HepG2 (cell line): ENCODE data around the gene PSKH1. TPM values are rescaled to one million over a fixed set of nuclear protein-coding genes. Genes with fewer than 3 reads are reported as not detected.

ENCODE experiments used
- CEBPB ChIP-seq: IDR thresholded peaks from 2 replicates; pipeline ENCODE4 v1.6.1; 2011; ENCODE audit warnings: low read depth, low read length, improper control_type of control experiment, borderline replicate concordance
- GZF1 ChIP-seq: sonication (generic); formaldehyde crosslinking; IDR thresholded peaks from 2 replicates; pipeline ENCODE4 v1.5.1; 2020; ENCODE audit warnings: mild to moderate bottlenecking, missing genetic modification reagents
- KLF11 ChIP-seq: IDR thresholded peaks from 2 replicates; pipeline ENCODE4 v1.6.1; 2016; ENCODE audit warnings: missing compliant biosample characterization
- MZF1 ChIP-seq: sonication (generic); formaldehyde crosslinking; IDR thresholded peaks from 2 replicates; pipeline ENCODE4 v1.8.1; 2023; ENCODE audit warnings: mild to moderate bottlenecking, missing genetic modification reagents, borderline replicate concordance
- ONECUT2 ChIP-seq: sonication (generic); formaldehyde crosslinking; IDR thresholded peaks from 2 replicates; pipeline ENCODE4 v1.4.0; 2020; ENCODE audit warnings: missing genetic modification reagents
- RBM22 ChIP-seq: fragments of 200-400 bp; formaldehyde crosslinking; optimal IDR thresholded peaks from 2 replicates; pipeline ENCODE3; 2017; ENCODE audit warnings: mild to moderate bottlenecking, low read length, moderate library complexity
- REPIN1 ChIP-seq: sonication (generic); formaldehyde crosslinking; IDR thresholded peaks from 2 replicates; pipeline ENCODE4 v1.8.0; 2022; ENCODE audit warnings: missing genetic modification reagents, low read depth, mild to moderate bottlenecking, borderline replicate concordance
- TMF1 ChIP-seq: sonication (generic); formaldehyde crosslinking; IDR thresholded peaks from 2 replicates; pipeline ENCODE4 v1.8.1; 2022; ENCODE audit warnings: low read depth, missing genetic modification reagents
- TP53 ChIP-seq: sonication (generic); formaldehyde crosslinking; conservative IDR thresholded peaks from 2 replicates; pipeline ENCODE4 v1.4.0; 2020; ENCODE audit warnings: missing genetic modification reagents
- ZKSCAN5 ChIP-seq: sonication (generic); formaldehyde crosslinking; IDR thresholded peaks from 2 replicates; pipeline ENCODE4 v1.5.1; 2020; ENCODE audit warnings: mild to moderate bottlenecking, missing genetic modification reagents
- ZNF549 ChIP-seq: sonication (generic); formaldehyde crosslinking; IDR thresholded peaks from 2 replicates; pipeline ENCODE4 v1.5.0; 2020; ENCODE audit warnings: missing genetic modification reagents
- ZNF550 ChIP-seq: sonication (generic); formaldehyde crosslinking; IDR thresholded peaks from 2 replicates; pipeline ENCODE4 v1.4.0; 2020; ENCODE audit warnings: mild to moderate bottlenecking, missing genetic modification reagents, borderline replicate concordance
- ZNF878 ChIP-seq: sonication (generic); formaldehyde crosslinking; IDR thresholded peaks from 2 replicates; pipeline ENCODE4 v1.8.1; 2023; ENCODE audit warnings: mild to moderate bottlenecking, missing genetic modification reagents, moderate library complexity
- ZSCAN21 ChIP-seq: sonication (generic); formaldehyde crosslinking; IDR thresholded peaks from 2 replicates; pipeline ENCODE4 v1.8.0; 2022; ENCODE audit warnings: mild to moderate bottlenecking, missing genetic modification reagents, moderate library complexity, borderline replicate concordance
- polyA plus RNA-seq, 8 experiments: library from polyadenylated mRNA; depleted of rRNA in 3 of 8; stranded (reverse) in 7 of 8; unstranded in 1 of 8; fragments of >200 nt; fragmentation: Illumina TruSeq in 4 of 8; extraction: Trizol in 4 of 8; gene quantifications; 2 replicates each; pipeline versions ENCODE4 v1.2.1 to v1.2.3, GENCODE V29; 2011 to 2016; ENCODE audit warnings: low read depth in 4 of 8, missing spikeins in 1 of 8, mixed read lengths in 1 of 8; ENCODE audit not compliant: insufficient read depth in 1 of 8
- total RNA-seq, 5 experiments: library from RNA; depleted of rRNA; stranded (reverse); fragments of >200 nt; fragmentation: Illumina TruSeq; extraction: Trizol; gene quantifications; 2 replicates each; pipeline ENCODE4 v1.2.3, GENCODE V29; 2016; ENCODE audit warnings: low read depth in 1 of 5
- TF ChIP-seq, protein P1 (sequence below): sonication (generic); formaldehyde crosslinking; IDR thresholded peaks from 2 replicates; pipeline ENCODE4 v1.4.0; 2020; ENCODE audit warnings: missing genetic modification reagents
- TF ChIP-seq, protein P2 (sequence below): fragments of 450-650 bp; IDR thresholded peaks from 2 replicates; pipeline ENCODE4 v1.6.1; 2017
- TF ChIP-seq, protein P3 (sequence below): sonication (generic); formaldehyde crosslinking; conservative IDR thresholded peaks from 2 replicates; pipeline ENCODE4 v1.8.0; 2022; ENCODE audit warnings: missing genetic modification reagents
- TF ChIP-seq, protein P4 (sequence below): sonication (generic); formaldehyde crosslinking; IDR thresholded peaks from 2 replicates; pipeline ENCODE4 v1.4.0; 2020; ENCODE audit warnings: missing genetic modification reagents

Gene PSKH1
- total and polyA plus RNA-seq, 2 of the 13 experiments (the other 11 are each of a cell fraction or from before 2014, with no cell fraction given): 8.4 to 19.1 TPM

DNA sequence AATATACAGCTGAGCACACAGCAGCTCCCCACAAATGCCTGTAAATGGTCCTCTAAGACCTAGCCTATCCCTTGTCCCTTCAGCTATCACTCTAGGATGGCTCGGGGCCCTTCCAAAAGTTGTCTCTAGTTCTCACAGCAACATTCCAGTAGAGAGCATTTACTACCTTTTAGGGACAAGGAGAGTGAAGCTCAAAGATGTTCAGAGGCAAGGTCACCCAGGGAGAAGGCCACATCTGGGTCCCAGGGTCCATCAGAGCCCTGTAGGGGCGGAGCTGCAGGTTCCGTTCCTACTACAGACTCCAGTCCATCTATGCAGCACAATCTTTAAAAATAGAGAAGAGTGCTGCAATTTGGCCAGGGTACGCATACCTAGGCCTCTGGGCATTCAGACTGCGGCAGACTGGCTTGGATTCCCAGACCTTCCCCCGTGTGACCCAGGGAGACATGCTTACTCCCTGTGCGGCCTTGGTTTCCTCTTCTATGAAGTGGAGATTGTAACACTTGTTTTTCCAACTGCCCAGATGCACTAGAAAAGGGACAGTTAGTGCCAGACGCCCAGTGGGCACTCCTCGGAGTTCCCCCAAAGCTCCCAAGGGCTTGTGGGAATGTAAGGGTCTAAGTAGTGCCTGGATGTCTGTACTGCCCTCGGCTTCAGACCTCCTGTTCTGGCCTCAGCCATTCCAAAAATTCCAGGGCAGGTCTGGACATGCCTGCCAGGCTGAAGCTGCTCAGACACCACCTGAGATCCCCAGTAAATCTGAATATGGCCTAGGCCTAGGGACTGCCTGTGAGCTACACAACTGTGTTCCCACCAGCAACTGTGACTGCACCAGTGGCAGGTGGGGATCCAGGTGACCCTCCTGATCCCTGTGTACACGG, 72.9 kb downstream of the PSKH1 start (continued):
- TF ChIP-seq ZNF550 (no peak), REPIN1 (CRISPR knock-in tag) (no peak), CEBPB (no peak), TMF1 (CRISPR knock-in tag) (no peak), TP53 (CRISPR knock-in tag) (peak; percentile 99), ZNF878 (CRISPR knock-in tag) (no peak), ZNF549 (CRISPR knock-in tag) (no peak), ZSCAN21 (CRISPR knock-in tag) (0 out of 2 replicates have a peak, but pooled peaks have one; percentile 25), RBM22 (no peak), ZKSCAN5 (CRISPR knock-in tag) (no peak), ONECUT2 (CRISPR knock-in tag) (no peak), MZF1 (CRISPR knock-in tag) (no peak), KLF11 (CRISPR knock-in tag) (0 out of 2 replicates have a peak, but pooled peaks have one; percentile 53), GZF1 (CRISPR knock-in tag) (no peak; the same call in 1 of the 2 replicates)
- TF ChIP-seq, protein P1, sequence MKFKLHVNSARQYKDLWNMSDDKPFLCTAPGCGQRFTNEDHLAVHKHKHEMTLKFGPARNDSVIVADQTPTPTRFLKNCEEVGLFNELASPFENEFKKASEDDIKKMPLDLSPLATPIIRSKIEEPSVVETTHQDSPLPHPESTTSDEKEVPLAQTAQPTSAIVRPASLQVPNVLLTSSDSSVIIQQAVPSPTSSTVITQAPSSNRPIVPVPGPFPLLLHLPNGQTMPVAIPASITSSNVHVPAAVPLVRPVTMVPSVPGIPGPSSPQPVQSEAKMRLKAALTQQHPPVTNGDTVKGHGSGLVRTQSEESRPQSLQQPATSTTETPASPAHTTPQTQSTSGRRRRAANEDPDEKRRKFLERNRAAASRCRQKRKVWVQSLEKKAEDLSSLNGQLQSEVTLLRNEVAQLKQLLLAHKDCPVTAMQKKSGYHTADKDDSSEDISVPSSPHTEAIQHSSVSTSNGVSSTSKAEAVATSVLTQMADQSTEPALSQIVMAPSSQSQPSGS: no peak
- TF ChIP-seq, protein P2, sequence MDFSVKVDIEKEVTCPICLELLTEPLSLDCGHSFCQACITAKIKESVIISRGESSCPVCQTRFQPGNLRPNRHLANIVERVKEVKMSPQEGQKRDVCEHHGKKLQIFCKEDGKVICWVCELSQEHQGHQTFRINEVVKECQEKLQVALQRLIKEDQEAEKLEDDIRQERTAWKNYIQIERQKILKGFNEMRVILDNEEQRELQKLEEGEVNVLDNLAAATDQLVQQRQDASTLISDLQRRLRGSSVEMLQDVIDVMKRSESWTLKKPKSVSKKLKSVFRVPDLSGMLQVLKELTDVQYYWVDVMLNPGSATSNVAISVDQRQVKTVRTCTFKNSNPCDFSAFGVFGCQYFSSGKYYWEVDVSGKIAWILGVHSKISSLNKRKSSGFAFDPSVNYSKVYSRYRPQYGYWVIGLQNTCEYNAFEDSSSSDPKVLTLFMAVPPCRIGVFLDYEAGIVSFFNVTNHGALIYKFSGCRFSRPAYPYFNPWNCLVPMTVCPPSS: no peak
- TF ChIP-seq, protein P3, sequence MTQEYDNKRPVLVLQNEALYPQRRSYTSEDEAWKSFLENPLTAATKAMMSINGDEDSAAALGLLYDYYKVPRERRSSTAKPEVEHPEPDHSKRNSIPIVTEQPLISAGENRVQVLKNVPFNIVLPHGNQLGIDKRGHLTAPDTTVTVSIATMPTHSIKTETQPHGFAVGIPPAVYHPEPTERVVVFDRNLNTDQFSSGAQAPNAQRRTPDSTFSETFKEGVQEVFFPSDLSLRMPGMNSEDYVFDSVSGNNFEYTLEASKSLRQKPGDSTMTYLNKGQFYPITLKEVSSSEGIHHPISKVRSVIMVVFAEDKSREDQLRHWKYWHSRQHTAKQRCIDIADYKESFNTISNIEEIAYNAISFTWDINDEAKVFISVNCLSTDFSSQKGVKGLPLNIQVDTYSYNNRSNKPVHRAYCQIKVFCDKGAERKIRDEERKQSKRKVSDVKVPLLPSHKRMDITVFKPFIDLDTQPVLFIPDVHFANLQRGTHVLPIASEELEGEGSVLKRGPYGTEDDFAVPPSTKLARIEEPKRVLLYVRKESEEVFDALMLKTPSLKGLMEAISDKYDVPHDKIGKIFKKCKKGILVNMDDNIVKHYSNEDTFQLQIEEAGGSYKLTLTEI: no peak
- TF ChIP-seq, protein P4, sequence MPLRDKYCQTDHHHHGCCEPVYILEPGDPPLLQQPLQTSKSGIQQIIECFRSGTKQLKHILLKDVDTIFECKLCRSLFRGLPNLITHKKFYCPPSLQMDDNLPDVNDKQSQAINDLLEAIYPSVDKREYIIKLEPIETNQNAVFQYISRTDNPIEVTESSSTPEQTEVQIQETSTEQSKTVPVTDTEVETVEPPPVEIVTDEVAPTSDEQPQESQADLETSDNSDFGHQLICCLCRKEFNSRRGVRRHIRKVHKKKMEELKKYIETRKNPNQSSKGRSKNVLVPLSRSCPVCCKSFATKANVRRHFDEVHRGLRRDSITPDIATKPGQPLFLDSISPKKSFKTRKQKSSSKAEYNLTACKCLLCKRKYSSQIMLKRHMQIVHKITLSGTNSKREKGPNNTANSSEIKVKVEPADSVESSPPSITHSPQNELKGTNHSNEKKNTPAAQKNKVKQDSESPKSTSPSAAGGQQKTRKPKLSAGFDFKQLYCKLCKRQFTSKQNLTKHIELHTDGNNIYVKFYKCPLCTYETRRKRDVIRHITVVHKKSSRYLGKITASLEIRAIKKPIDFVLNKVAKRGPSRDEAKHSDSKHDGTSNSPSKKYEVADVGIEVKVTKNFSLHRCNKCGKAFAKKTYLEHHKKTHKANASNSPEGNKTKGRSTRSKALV (CRISPR knock-in tag): no peak
